CD4-positive, alpha-beta T cell (primary cell): ENCODE results near the gene ARL14EPL. TPM values are rescaled to one million over a fixed set of nuclear protein-coding genes. Genes with fewer than 3 reads are reported as not detected.

Experiments
- ATAC-seq: fragments of 200-7000 bp; cut with Tn5 transposase; one replicate; pipeline ENCODE4 v1.10.0; 2022; ENCODE audit warnings: mild to moderate bottlenecking; ENCODE audit not compliant: poor library complexity
- CTCF ChIA-PET: fragments of 350-600 bp; sonication (Branson Sonifier 250); formaldehyde crosslinking; loops from one replicate; lab custom pipeline; 2021; ENCODE audit warnings: antibody characterized with exemption, inconsistent platforms; lab: Charles Lee
- POLR2A ChIA-PET: fragments of 350-600 bp; sonication (Branson Sonifier 250); formaldehyde crosslinking; loops from one replicate; lab custom pipeline; 2021; ENCODE audit warnings: antibody characterized with exemption, inconsistent platforms; lab: Charles Lee
- DNase-seq, 14 experiments: peaks; one replicate each; pipeline ENCODE4 v3.0.0-alpha.2; 2013 to 2020; ENCODE audit warnings: mixed read lengths in 2 of 14
- H3K27ac ChIP-seq, 2 donors: one replicate each; pipeline versions ENCODE4 v1.5.1 to v1.7.0; 2013; ENCODE audit warnings: low read length in 2 of 2, low read depth in 1 of 2, mild to moderate bottlenecking in 1 of 2
- H3K27me3 ChIP-seq, 2 experiments: 1 replicate in 1 of 2; 2 replicates in 1 of 2; pipeline versions ENCODE4 v1.6.1 to v1.7.0; 2013; ENCODE audit warnings: low read length in 2 of 2, control low read depth in 1 of 2, mild to moderate bottlenecking in 1 of 2, moderate library complexity in 1 of 2; ENCODE audit not compliant: insufficient read depth in 2 of 2, control insufficient read depth in 1 of 2
- H3K36me3 ChIP-seq: one replicate; pipeline ENCODE4 v1.6.1; 2013; ENCODE audit warnings: low read length, control low read depth; ENCODE audit not compliant: insufficient read depth
- H3K4me1 ChIP-seq: one replicate; pipeline ENCODE4 v1.6.1; 2013; ENCODE audit warnings: low read length, control low read depth; ENCODE audit not compliant: insufficient read depth
- H3K4me3 ChIP-seq: one replicate; pipeline ENCODE4 v1.5.1; 2013; ENCODE audit warnings: mild to moderate bottlenecking, low read length, moderate library complexity
- H3K9me3 ChIP-seq, 2 experiments: 1 replicate in 1 of 2; 2 replicates in 1 of 2; pipeline versions ENCODE4 v1.6.1 to v1.7.0; 2013; ENCODE audit warnings: low read length in 2 of 2, mild to moderate bottlenecking in 2 of 2, control low read depth in 1 of 2, moderate library complexity in 1 of 2; ENCODE audit not compliant: control insufficient read depth in 1 of 2, insufficient read depth in 1 of 2
- H3K27ac Mint-ChIP-seq: one replicate; pipeline ENCODE4 v1.8.0; 2020; ENCODE audit warnings: mixed read lengths
- H3K27me3 Mint-ChIP-seq: one replicate; pipeline ENCODE4 v1.8.0; 2021; ENCODE audit warnings: mixed read lengths
- H3K36me3 Mint-ChIP-seq: one replicate; pipeline ENCODE4 v1.8.0; 2021; ENCODE audit warnings: low read depth, mixed read lengths
- H3K4me1 Mint-ChIP-seq: one replicate; pipeline ENCODE4 v1.8.0; 2021; ENCODE audit warnings: low read depth, mixed read lengths
- H3K4me3 Mint-ChIP-seq: one replicate; pipeline ENCODE4 v1.8.0; 2020; ENCODE audit warnings: mild to moderate bottlenecking, mixed read lengths
- H3K9me3 Mint-ChIP-seq: one replicate; pipeline ENCODE4 v1.8.0; 2020; ENCODE audit warnings: mixed read lengths
- intact Hi-C, 2 experiments: fragments of 100-400 bp; cut with DNase I in 1 of 2; cut with micrococcal nuclease in 1 of 2; formaldehyde crosslinking; loops; one replicate each; pipeline versions ENCODE4 v1.15.1 to v1.9.0; 2023 to 2025; cut with DNase I, micrococcal nuclease
- total RNA-seq, 174 experiments: library from RNA in 2 of 174; stranded (reverse) in 2 of 174; gene quantifications; one replicate each; pipeline ENCODE4 v1.2.3 and lab custom pipeline; 2021 to 2026
- TF ChIP-seq, protein P1 (sequence below): fragments of 200-600 bp; IDR thresholded peaks from one replicate; pipeline ENCODE4 v1.8.0; 2022; ENCODE audit warnings: antibody characterized with exemption, mild to moderate bottlenecking

ARL14EPL gene
- total RNA-seq, 2 experiments from 2014 or later = not detected

DNA sequence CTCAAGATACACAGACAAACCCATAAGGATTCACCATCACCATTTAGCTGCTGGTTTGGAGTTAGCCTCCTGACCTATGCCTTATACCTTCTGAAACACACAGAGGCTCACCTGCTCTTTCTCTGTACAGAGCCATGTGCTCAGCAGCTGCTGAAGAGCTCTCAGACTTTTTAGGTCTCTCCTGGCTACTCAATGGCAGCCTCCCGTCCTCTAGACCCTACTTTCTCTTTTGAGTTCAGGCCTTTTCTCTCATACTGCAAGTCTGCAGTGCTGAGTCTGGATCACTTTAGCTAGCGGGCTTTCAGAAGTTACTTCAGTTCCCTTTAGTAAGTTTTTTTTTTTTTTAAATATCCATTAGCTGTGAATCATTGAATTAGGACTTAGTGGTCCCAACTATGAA lies 44.3 kb upstream of the ARL14EPL start:
- Histone ChIP-seq H3K36me3 (no peaks in the 10 kb centered on the region), H3K4me1 (no peaks in the 10 kb centered on the region), H3K4me3 (no peak overlapping the region), H3K9me3 (no peaks in the 10 kb centered on the region), H3K27me3 (peaks cover 0 to 4% of the 10 kb centered on the region in 2 experiments), H3K27ac (no peak overlapping the region)
- TF ChIP-seq, protein P1, sequence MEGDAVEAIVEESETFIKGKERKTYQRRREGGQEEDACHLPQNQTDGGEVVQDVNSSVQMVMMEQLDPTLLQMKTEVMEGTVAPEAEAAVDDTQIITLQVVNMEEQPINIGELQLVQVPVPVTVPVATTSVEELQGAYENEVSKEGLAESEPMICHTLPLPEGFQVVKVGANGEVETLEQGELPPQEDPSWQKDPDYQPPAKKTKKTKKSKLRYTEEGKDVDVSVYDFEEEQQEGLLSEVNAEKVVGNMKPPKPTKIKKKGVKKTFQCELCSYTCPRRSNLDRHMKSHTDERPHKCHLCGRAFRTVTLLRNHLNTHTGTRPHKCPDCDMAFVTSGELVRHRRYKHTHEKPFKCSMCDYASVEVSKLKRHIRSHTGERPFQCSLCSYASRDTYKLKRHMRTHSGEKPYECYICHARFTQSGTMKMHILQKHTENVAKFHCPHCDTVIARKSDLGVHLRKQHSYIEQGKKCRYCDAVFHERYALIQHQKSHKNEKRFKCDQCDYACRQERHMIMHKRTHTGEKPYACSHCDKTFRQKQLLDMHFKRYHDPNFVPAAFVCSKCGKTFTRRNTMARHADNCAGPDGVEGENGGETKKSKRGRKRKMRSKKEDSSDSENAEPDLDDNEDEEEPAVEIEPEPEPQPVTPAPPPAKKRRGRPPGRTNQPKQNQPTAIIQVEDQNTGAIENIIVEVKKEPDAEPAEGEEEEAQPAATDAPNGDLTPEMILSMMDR = no peak
- no peak for ATAC-seq
- Mint-ChIP-seq H3K4me3 (no peak overlapping the region), H3K4me1 (no peaks in the 10 kb centered on the region), H3K27me3 (peaks cover 5% of the 10 kb centered on the region), H3K36me3 (no peaks in the 10 kb centered on the region), H3K27ac (no peak overlapping the region), H3K9me3 (no peaks in the 10 kb centered on the region)
- intact Hi-C loops = no loop called here
- no peak for DNase-seq
- POLR2A ChIA-PET = no interaction called here
- CTCF ChIA-PET = no interaction called here

DNA sequence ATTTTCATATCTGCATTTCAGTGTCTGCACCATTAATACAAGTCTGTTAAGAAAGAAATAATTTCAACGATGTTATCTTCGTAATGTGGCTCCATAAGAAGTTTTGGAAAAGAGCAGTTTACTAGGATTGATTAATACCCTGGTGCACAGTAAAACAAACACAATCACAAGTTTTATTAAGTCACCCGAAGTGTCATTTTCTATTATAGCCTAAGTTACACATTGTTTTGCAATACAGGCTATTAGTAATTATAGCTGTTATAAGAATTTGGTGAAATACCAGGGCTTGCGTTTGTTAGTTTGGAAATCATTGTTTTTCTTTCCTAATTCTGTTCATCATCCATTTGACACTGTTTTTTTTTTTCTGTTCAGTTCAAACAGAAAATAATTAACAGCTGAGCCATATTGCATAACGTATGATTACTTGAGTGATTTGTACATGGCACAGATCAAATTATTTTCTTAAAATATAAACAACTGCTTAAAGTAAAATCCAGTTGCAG lies 39.4 kb upstream of the ARL14EPL start:
- TF ChIP-seq, protein P1 = no peak
- CTCF ChIA-PET = no interaction called here
- no peak for DNase-seq
- H3K27ac ChIP-seq = no peak overlapping the region
- no peak for ATAC-seq
- no peaks in the 10 kb centered on the region for H3K4me1 ChIP-seq
- H3K4me1 Mint-ChIP-seq = no peaks in the 10 kb centered on the region
- no peak overlapping the region for H3K4me3 Mint-ChIP-seq
- no peak overlapping the region for H3K27ac Mint-ChIP-seq
- H3K4me3 ChIP-seq = no peak overlapping the region
- no peaks in the 10 kb centered on the region for H3K9me3 ChIP-seq
- H3K36me3 Mint-ChIP-seq = no peaks in the 10 kb centered on the region
- peaks cover 19% of the 10 kb centered on the region for H3K27me3 Mint-ChIP-seq
- no peaks in the 10 kb centered on the region for H3K9me3 Mint-ChIP-seq
- POLR2A ChIA-PET = no interaction called here
- H3K36me3 ChIP-seq = no peaks in the 10 kb centered on the region
- peaks cover 2 to 3% of the 10 kb centered on the region in 2 experiments for H3K27me3 ChIP-seq
- intact Hi-C loops = no loop called here

DNA sequence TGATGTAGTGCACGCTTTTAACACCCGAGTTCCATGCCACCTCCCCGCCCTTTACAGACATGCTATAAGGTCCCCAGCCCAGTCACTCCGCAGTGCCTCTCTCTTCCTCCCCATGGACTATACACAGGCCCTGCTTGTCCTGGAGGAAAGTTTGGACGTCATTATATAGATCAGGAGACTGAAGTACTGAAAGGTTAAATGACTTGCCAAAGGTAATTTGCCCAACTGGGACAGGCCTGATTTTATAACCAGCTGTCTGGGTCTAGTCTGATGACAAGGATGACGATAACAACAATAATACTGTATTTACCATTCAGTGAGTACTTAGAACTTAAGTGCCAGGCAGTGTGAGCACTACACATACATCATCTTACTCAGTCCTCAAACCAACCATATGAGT lies 36.9 kb upstream of the ARL14EPL start:
- Mint-ChIP-seq H3K4me1 (no peaks in the 10 kb centered on the region), H3K9me3 (no peaks in the 10 kb centered on the region), H3K27ac (no peak overlapping the region), H3K36me3 (no peaks in the 10 kb centered on the region), H3K4me3 (no peak overlapping the region), H3K27me3 (peaks cover 20% of the 10 kb centered on the region)
- Histone ChIP-seq H3K27ac (no peak overlapping the region), H3K27me3 (peaks cover 2 to 3% of the 10 kb centered on the region in 2 experiments), H3K4me1 (no peaks in the 10 kb centered on the region), H3K9me3 (no peaks in the 10 kb centered on the region), H3K36me3 (no peaks in the 10 kb centered on the region), H3K4me3 (no peak overlapping the region)
- POLR2A ChIA-PET = no interaction called here
- intact Hi-C loops = no loop called here
- no peak for ATAC-seq
- DNase-seq = no peak
- CTCF ChIA-PET = no interaction called here
- TF ChIP-seq, protein P1 = no peak
